22Rv1 (cell line): ENCODE measurements around the gene RPAP3.

ENCODE experiments used
- H3K27ac ChIP-seq: fragments of 450-650 bp; 2 replicates; pipeline ENCODE4 v1.5.1; 2017
- CTCF ChIP-seq: fragments of 450-650 bp; IDR thresholded peaks from 2 replicates; pipeline ENCODE4 v1.5.1; 2017; ENCODE audit warnings: mild to moderate bottlenecking
- ZFX ChIP-seq: fragments of 450-650 bp; IDR thresholded peaks from 2 replicates; pipeline ENCODE4 v1.6.1; 2017; ENCODE audit warnings: antibody characterized with exemption, borderline replicate concordance

Gene RPAP3

GRCh38 chr12:47705229-47705565 is 633 bp downstream of the RPAP3 start:
- TF ChIP-seq ZFX (no peak), CTCF (no peak)
- peak overlapping the region; percentile 76 for H3K27ac ChIP-seq

- TF ChIP-seq ZFX (no peak), CTCF (no peak)
- H3K27ac ChIP-seq, result no peak overlapping the region
Observed at GRCh38 chr12:47704719-47705118, 1.1 kb downstream of the RPAP3 start.

DNA sequence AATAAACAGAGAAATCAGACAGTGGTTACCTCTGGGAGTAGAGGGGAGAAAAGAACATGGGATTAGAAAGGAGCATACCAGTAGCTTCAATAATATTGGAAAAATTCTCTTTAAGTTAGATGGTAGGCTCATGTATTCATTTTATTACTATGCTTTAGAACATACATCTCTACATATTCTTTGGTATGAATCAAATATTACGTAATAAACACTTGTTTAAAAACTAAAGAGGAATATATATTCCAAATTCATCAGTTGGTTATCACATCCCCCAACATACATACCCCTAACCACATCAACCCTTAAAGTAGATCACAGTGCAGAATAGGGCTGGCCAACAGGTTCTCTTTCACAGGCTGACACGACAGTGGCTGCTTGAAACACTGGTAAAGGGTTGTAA is 5.6 kb downstream of the RPAP3 start:
- TF ChIP-seq ZFX, result no peak
- TF ChIP-seq CTCF, result no peak
- no peak overlapping the region for H3K27ac ChIP-seq

GRCh38 chr12:47698631-47699030 is 7.2 kb downstream of the RPAP3 start:
- no peak overlapping the region for H3K27ac ChIP-seq

GRCh38 chr12:47698055-47698454 is 7.8 kb downstream of the RPAP3 start:
- TF ChIP-seq ZFX (no peak), CTCF (no peak)
- no peak overlapping the region for H3K27ac ChIP-seq

More at GRCh38 chr12:47698631-47699030, 7.2 kb downstream of the RPAP3 start:
- TF ChIP-seq CTCF (no peak), ZFX (no peak)

DNA sequence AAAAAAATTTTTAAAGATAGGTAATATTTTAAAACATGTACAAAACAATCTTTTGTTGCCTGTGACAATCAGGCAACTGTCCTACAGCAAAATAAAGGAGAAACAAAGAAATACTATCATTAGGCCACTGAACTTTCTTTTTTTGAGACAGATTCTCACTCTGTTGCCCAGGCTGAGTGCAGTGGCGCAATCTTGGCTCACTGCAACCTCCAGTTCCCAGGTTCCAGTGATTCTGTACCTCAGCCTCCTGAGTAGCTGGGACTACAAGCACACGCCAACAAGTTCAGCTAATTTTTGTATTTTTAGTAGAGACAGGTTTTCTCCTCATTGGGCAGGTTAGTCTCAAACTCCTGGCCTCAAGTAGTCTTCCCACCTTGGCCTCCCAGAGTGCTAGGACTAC is 16.6 kb downstream of the RPAP3 start:
- TF ChIP-seq ZFX, result no peak
- no peak for TF ChIP-seq CTCF
- H3K27ac ChIP-seq, result no peak overlapping the region

GRCh38 chr12:47687636-47688035 is 18.2 kb downstream of the RPAP3 start:
- H3K27ac ChIP-seq, result no peak overlapping the region
- TF ChIP-seq ZFX (no peak), CTCF (no peak)
